Superior temporal gyrus (tissue), 1 donor: ENCODE measurements around the gene C1orf53.

Source experiments
- DNase-seq: peaks from one replicate; pipeline ENCODE4 v3.0.0-alpha.2; 2016; ENCODE audit errors: extremely low spot score

Gene C1orf53

DNA sequence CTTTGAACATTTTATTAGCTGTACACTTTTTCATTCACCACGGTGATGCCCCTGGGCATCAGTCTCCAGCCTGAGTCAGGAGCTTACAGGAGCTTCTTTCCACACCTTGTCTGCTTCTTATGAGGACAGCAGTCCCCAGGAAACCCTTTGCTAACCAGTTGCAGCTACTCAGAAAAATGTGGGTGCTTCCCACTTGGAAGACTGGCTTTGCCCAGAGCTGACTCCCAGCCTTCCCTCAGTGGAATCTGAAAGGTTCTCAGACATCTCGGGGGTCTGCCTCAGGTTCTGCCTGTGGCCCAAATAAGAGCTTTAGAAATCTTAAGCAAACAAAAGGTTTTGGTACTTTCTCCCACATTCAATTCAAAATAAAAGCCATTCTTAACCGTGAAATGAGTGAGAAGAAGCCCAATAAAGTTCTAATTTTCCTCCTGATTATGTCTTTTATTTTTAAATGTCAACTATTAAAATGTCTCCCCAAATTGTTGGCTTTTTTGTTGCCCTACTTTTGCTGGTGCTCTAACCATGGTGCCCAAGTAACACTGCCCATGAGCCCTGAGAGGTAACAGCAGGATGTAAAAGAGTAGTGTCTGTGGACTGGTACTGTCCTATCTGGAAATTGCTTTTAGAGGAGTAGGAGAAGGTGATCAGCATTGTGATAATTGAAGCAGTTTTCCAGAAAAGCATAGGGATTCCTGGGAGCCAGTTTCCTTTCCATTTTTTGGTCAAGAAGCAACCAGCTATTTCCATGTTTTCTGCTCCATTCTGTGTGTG lies 5.6 kb downstream of the C1orf53 start:
- no peak for DNase-seq

- DNase-seq = no peak
Observed at GRCh38 chr1:197908716-197909220, 6.3 kb downstream of the C1orf53 start.

DNA sequence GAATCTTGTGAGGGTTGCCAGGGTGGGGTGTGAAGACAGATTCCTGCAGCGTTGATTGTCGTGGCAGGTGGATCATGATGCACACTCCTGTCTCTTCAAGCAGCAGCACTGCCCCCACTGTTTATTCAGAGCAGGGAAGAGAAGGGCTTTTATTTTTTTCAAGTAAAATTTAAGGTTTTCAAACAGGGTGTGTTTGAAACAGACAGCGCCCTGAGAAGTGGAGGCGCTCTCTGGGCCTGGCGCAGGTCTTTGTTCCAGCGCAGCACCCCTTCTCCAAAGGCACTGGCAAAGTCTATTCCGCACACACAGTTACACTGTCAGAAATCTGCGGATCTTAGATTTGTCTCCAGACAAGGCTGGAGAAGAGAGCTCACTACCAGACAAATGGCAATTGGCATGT lies 7.0 kb downstream of the C1orf53 start:
- DNase-seq = no peak

GRCh38 chr1:197910120-197910991 lies 7.9 kb downstream of the C1orf53 start:
- no peak for DNase-seq

DNA sequence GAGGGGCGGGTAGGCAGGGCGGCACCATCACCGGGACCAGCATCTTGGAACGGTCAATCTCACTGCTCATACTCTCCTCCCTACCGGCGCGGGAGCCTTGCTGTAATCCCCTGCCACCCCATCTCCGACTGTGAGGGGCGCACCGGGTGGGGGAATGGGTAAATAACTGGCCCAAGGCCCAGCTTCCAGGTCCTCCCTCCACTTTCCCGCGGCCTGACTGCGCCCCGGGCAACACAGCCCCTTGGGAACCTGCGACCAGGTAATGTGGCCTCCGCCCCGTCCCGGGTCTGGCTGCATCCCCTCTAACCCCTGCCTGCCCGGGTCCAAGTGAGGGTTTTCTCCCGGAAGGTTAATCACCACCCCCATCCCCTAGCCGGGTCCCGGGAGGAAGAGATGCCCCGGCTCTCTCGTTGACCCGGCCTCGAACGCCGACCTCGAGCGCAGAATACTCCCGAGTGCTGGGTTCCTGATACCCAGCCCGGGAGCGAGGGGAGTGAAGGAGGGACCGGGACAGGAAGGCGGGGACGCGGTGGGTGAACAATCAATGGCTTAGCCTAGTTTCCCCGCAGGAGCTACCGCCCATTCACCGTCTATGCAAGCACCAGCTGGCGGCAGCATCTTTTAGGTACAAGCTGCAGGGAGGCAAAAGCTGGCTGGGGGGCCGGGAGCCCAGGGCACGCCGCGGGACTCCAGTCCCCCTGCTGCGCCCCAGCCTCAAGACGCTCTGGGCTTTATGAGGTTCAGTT lies 8.9 kb downstream of the C1orf53 start:
- DNase-seq = no peak

- no peak for DNase-seq
Observed at GRCh38 chr1:197911857-197912696, 9.6 kb downstream of the C1orf53 start.

DNA sequence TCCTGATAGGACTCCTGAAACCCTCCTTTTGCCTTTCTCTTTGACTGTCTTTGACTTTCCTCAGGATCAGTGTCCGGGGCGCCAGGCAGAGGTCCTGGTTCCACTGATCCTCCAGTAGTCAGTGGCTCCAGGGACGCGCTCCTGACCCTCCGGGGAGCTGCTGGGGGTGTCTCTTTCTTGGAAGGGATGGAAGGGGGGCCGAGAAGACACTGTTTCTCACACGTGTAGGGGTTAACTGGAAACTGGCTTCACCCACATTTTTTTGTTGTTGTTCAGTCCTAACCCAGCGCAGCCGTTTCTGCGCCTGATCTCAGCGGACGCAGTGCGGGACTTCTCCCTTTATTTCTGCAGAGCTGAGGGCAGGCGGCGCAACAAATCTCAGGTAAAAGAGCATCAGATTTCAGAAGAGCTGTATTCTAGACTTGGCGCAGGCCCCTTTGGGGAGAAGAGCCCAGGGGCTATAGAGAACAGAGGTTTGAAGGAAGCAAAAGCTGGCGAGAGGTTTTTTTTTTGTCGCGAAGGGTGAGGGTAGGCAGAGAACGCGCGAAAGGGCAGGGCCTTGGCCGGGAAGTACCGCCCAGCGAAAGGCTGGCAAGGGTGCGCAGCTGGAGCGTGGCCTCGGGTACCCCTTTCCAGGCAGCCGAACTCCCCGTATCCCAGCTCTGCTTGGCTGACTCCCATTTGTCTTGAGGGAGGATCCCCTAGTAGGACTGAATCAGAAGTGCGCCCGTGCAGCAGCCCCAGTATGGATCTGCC lies 10.5 kb downstream of the C1orf53 start:
- DNase-seq = no peak

DNA sequence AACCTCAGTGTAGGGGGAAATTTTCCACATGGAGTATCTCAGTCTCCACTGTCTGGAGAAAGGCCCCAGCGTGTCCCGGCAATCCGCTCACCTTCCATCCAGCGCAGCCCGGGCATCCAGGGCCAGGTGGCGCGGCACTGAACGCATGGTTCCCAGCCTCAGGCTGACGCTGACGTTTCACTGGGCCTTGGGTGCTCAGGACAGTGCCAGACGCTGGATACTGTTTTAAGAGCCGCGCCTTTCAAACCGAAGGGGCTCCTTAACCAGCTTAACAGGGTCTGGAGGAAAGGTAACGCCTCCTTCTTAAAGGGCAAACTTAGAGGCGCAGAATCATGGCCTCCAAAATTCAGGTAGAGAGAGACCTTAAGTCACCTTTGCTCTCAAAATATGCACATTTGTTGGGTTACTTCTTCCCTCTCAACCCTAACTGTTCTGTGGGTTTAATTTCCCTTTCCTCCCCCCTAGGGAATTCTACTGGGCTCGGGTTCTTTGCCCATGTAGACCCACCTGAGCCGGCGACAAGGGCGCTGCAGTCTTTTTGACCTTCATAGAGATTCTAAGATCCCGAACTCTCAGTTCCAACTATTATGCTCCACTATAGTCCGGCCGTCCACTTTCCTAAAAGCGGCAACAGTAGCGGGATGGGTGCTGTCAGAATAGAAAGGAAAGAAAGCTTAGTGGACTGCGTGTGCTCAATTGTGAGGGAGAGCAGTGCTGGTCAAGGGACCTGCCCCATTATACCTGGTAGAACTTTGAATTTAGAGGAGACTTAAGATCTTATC lies 11.3 kb downstream of the C1orf53 start:
- DNase-seq = no peak

- DNase-seq = no peak
Observed at GRCh38 chr1:197914510-197914909, 12.1 kb downstream of the C1orf53 start.

DNA sequence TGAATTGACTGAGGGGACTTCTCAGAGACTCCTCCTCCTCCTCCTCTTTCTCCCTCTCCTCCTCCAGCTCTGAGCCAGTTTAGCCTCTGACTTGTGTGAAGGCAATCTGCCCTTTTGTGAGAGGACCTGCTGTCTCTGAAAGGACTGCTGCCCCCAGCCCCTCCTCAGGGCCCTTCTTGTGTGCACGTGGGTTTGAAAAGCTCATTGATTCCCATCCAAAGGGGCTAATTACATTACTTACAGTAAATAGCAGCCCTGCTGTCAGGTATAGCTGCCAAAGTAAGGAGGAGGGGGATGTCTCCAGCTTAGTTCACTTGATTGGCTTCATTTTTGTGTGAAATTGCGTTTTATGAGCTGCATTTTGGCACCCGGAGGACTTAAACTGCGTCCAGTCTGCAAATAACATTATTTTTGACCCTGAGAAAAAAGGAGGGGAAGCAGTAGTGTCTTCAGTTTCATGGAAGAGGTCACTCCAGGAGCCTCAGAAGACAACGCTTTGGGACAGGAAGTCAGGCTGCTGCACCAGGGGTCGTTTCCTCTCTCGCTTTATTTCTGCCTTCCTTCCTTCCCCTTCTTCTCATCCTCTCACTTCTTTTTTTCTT lies 12.9 kb downstream of the C1orf53 start:
- DNase-seq = no peak

- DNase-seq = no peak
Observed at GRCh38 chr1:197915862-197916499, 13.6 kb downstream of the C1orf53 start.

GRCh38 chr1:197916500-197916983 lies 14.1 kb downstream of the C1orf53 start:
- no peak for DNase-seq

GRCh38 chr1:197917805-197918651 lies 15.6 kb downstream of the C1orf53 start:
- DNase-seq = no peak

- no peak for DNase-seq
Observed at GRCh38 chr1:197918807-197919345, 16.4 kb downstream of the C1orf53 start.

DNA sequence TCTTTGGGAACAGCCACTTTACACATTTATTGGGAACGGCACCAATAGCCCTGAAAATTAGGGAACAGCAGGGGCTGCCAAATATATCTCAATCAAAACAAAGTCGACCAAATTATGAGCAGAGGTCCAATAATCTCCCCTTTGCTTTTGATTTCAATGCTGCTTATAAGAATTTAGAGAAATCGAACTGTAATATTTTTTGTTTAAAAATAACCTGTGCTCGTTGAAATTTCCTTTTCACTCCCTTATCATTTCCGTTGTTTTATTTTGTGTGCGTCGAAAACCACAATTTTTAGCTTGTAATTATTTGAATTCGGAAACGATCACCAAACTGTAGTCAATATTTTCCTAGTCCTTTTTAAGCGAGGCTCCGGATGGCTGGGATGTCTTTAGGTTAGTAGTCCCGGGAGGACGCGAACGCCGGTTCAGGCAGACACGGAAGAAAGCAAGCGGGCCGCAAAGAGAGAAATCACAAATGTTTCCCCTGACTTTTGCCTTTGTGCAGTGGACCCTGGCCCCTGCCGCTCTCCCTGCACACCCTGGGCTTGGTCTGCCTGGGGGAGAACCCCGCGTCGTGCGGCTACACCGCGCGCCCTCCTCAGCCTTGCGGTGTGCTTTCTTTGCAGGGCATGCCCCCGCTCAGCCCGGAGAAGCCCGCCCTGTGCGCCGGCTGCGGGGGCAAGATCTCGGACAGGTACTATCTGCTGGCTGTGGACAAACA lies 17.1 kb downstream of the C1orf53 start:
- no peak for DNase-seq

GRCh38 chr1:197920067-197920396 lies 17.6 kb downstream of the C1orf53 start:
- no peak for DNase-seq
